Gastroesophageal sphincter (tissue), 3 donors: ENCODE data around the gene MYO3B.

Source experiments
- EP300 ChIP-seq: sonication (generic); formaldehyde crosslinking; IDR thresholded peaks from one replicate; pipeline ENCODE4 v1.6.1; 2017; ENCODE audit warnings: antibody characterized with exemption, mild to moderate bottlenecking
- POLR2A ChIP-seq, 2 donors: fragments of 450-650 bp; IDR thresholded peaks; one replicate each; pipeline ENCODE4 v1.6.1; 2017; ENCODE audit warnings: antibody characterized with exemption in 2 of 2, mild to moderate bottlenecking in 2 of 2, moderate library complexity in 1 of 2
- POLR2AphosphoS5 ChIP-seq: sonication (generic); formaldehyde crosslinking; IDR thresholded peaks from one replicate; pipeline ENCODE4 v1.6.1; 2017; ENCODE audit warnings: antibody characterized with exemption
- TF ChIP-seq, protein P1 (sequence below), 4 experiments: fragments of 200-600 bp in 2 of 4; fragments of 450-650 bp in 2 of 4; sonication (generic) in 1 of 4; IDR thresholded peaks; one replicate each; pipeline ENCODE4 v1.5.1; 2017 to 2019; ENCODE audit warnings: antibody characterized with exemption in 4 of 4, mild to moderate bottlenecking in 2 of 4, moderate library complexity in 2 of 4

- TF ChIP-seq, protein P1, sequence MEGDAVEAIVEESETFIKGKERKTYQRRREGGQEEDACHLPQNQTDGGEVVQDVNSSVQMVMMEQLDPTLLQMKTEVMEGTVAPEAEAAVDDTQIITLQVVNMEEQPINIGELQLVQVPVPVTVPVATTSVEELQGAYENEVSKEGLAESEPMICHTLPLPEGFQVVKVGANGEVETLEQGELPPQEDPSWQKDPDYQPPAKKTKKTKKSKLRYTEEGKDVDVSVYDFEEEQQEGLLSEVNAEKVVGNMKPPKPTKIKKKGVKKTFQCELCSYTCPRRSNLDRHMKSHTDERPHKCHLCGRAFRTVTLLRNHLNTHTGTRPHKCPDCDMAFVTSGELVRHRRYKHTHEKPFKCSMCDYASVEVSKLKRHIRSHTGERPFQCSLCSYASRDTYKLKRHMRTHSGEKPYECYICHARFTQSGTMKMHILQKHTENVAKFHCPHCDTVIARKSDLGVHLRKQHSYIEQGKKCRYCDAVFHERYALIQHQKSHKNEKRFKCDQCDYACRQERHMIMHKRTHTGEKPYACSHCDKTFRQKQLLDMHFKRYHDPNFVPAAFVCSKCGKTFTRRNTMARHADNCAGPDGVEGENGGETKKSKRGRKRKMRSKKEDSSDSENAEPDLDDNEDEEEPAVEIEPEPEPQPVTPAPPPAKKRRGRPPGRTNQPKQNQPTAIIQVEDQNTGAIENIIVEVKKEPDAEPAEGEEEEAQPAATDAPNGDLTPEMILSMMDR (IDR thresholded peaks at IDR 0.05), result no peak
- TF ChIP-seq POLR2A (IDR thresholded peaks at IDR 0.05) (no peak), EP300 (no peak), POLR2AphosphoS5 (no peak)
Observed at GRCh38 chr2:170218456-170218855, 40.5 kb downstream of the MYO3B start.
